Glomerular endothelial cell (primary cell): Measurements from ENCODE around the gene FMNL1. TPM values are rescaled to one million over a fixed set of nuclear protein-coding genes. Genes with fewer than 3 reads are reported as not detected.
"Not testable (repeated sequence)": the region's sequence is repeated elsewhere in the genome, so short reads cannot be mapped to it uniquely, and the experiment has no call there.

Experiments
- DNase-seq: peaks from one replicate; pipeline ENCODE4 v3.0.0-alpha.2; 2011; ENCODE audit warnings: low read depth, low spot score; ENCODE audit errors: extremely low read depth
- total RNA-seq: library from RNA; depleted of rRNA; stranded (reverse); fragments of >200 nt; gene quantifications from 2 replicates; pipeline ENCODE4 v1.2.3, GENCODE V29; 2015

FMNL1 gene
- 3.4 and 4.6 TPM in 2 replicates for total RNA-seq

- DNase-seq, result no peak
Observed at GRCh38 chr17:45221081-45222013, at the start of gene FMNL1. Gene FMNL1, plus strand, starts transcription at chr17:45221885. Its CDS starts 240 bp downstream, at chr17:45222125.

- no peak for DNase-seq
Observed at GRCh38 chr17:45172232-45172540, 49.5 kb upstream of the FMNL1 start.

- DNase-seq, result no peak
Observed at GRCh38 chr17:45172541-45173286, 49.0 kb upstream of the FMNL1 start.

- DNase-seq, result no peak
Observed at GRCh38 chr17:45175759-45176115, 45.9 kb upstream of the FMNL1 start.

GRCh38 chr17:45177563-45177962 lies 44.1 kb upstream of the FMNL1 start:
- DNase-seq, result no peak

- no peak for DNase-seq
Observed at GRCh38 chr17:45184144-45184543, 37.5 kb upstream of the FMNL1 start.

GRCh38 chr17:45186801-45187354 lies 34.8 kb upstream of the FMNL1 start:
- DNase-seq, result no peak

- DNase-seq, result no peak
Observed at GRCh38 chr17:45189009-45189408, 32.7 kb upstream of the FMNL1 start.

GRCh38 chr17:45190503-45191255 lies 31.0 kb upstream of the FMNL1 start:
- DNase-seq, result no peak

GRCh38 chr17:45195424-45195823 lies 26.3 kb upstream of the FMNL1 start:
- DNase-seq, result no peak

- no peak for DNase-seq
Observed at GRCh38 chr17:45197108-45197507, 24.6 kb upstream of the FMNL1 start.

- DNase-seq, result peak; percentile 45
Observed at GRCh38 chr17:45197555-45198334, 23.9 kb upstream of the FMNL1 start.

- DNase-seq, result no peak
Observed at GRCh38 chr17:45200701-45201100, 21.0 kb upstream of the FMNL1 start.

- DNase-seq, result no peak
Observed at GRCh38 chr17:45201457-45201856, 20.2 kb upstream of the FMNL1 start.

GRCh38 chr17:45201880-45202279 lies 19.8 kb upstream of the FMNL1 start:
- not testable (repeated sequence) for DNase-seq

- peak; percentile 34 for DNase-seq
Observed at GRCh38 chr17:45218895-45219661, 2.6 kb upstream of the FMNL1 start.

GRCh38 chr17:45220079-45220478 lies 1.6 kb upstream of the FMNL1 start:
- DNase-seq, result no peak

- DNase-seq, result no peak
Observed at GRCh38 chr17:45222014-45222288, 266 bp downstream of the FMNL1 start.

- DNase-seq, result no peak
Observed at GRCh38 chr17:45222289-45222995, 757 bp downstream of the FMNL1 start.
